Neural cell (in vitro differentiated cells): ENCODE results near the gene LONRF2. TPM values are rescaled to one million over a fixed set of nuclear protein-coding genes. Genes with fewer than 3 reads are reported as not detected.

Experiments
- H2AFZ ChIP-seq: fragments of 200-600, 300-800 bp; sonication (generic), shearing (Covaris generic); 2 replicates; pipeline ENCODE4 v1.6.0; 2014; ENCODE audit warnings: low read depth, mild to moderate bottlenecking, antibody characterized with exemption, low read length, moderate library complexity
- H3F3A ChIP-seq: fragments of 200-600 bp; shearing (Covaris generic); 2 replicates; pipeline ENCODE4 v1.6.1; 2016; ENCODE audit warnings: mild to moderate bottlenecking, moderate library complexity, mixed read lengths, antibody characterized with exemption, low read length; ENCODE audit not compliant: insufficient read depth, poor library complexity, severe bottlenecking
- H3K27ac ChIP-seq: fragments of 200-600, 300-800 bp; sonication (generic), shearing (Covaris generic); 2 replicates; pipeline ENCODE4 v1.5.1; 2014; ENCODE audit warnings: mild to moderate bottlenecking, low read length, moderate library complexity
- H3K27me3 ChIP-seq: fragments of 300-800, 200-600 bp; sonication (generic), shearing (Covaris generic); 2 replicates; pipeline ENCODE4 v1.6.0; 2014; ENCODE audit warnings: mild to moderate bottlenecking, low read depth, low read length, moderate library complexity; ENCODE audit not compliant: insufficient read depth
- H3K36me3 ChIP-seq: fragments of 300-800, 200-600 bp; sonication (generic), shearing (Covaris generic); 2 replicates; pipeline ENCODE4 v1.5.1; 2014; ENCODE audit warnings: mild to moderate bottlenecking, antibody characterized with exemption, low read length, moderate library complexity; ENCODE audit not compliant: insufficient read depth
- H3K4me2 ChIP-seq: fragments of 300-800, 200-600 bp; sonication (generic), shearing (Covaris generic); 2 replicates; pipeline ENCODE4 v1.6.0; 2014; ENCODE audit warnings: mild to moderate bottlenecking, low read length
- H3K4me3 ChIP-seq: fragments of 300-800, 200-600 bp; sonication (generic), shearing (Covaris generic); 2 replicates; pipeline ENCODE4 v1.5.1; 2014; ENCODE audit warnings: mild to moderate bottlenecking, low read length, moderate library complexity
- H3K79me2 ChIP-seq: fragments of 200-600 bp; shearing (Covaris generic); replicated peaks from 2 replicates; pipeline ENCODE4 v1.6.0; 2014; ENCODE audit warnings: mild to moderate bottlenecking, low read length, moderate library complexity; ENCODE audit not compliant: insufficient read depth
- H3K9ac ChIP-seq: fragments of 300-800, 200-600 bp; sonication (generic), shearing (Covaris generic); 2 replicates; pipeline ENCODE4 v1.6.1; 2016; ENCODE audit warnings: mild to moderate bottlenecking, low read length, mixed read lengths
- H3K9me2 ChIP-seq: fragments of 200-600 bp; shearing (Covaris generic); 2 replicates; pipeline ENCODE4 v1.6.1; 2016; ENCODE audit warnings: mild to moderate bottlenecking, low read length, mixed read lengths; ENCODE audit not compliant: insufficient read depth
- H3K9me3 ChIP-seq: fragments of 200-600, 300-800 bp; sonication (generic), shearing (Covaris generic); 2 replicates; pipeline ENCODE4 v1.6.1; 2016; ENCODE audit warnings: mild to moderate bottlenecking, mixed run types, low read length, moderate library complexity, mixed read lengths
- H4K20me1 ChIP-seq: fragments of 200-600 bp; shearing (Covaris generic); 2 replicates; pipeline ENCODE4 v1.6.1; 2016; ENCODE audit warnings: mild to moderate bottlenecking, mixed run types; ENCODE audit not compliant: insufficient read depth
- CTCF ChIP-seq: fragments of 450-650 bp; IDR thresholded peaks from 2 replicates; pipeline ENCODE4 v1.5.1; 2014; ENCODE audit warnings: antibody characterized with exemption, mild to moderate bottlenecking, moderate library complexity; ENCODE audit not compliant: poor library complexity, severe bottlenecking
- EP300 ChIP-seq: fragments of 450-650 bp; conservative IDR thresholded peaks from 2 replicates; pipeline ENCODE4 v1.6.1; 2014; ENCODE audit warnings: antibody characterized with exemption, mild to moderate bottlenecking, moderate library complexity; ENCODE audit not compliant: poor library complexity, severe bottlenecking
- EZH2 ChIP-seq: fragments of 200-600, 300-800 bp; shearing (Covaris generic), sonication (generic); IDR thresholded peaks from 2 replicates; pipeline ENCODE4 v1.6.1; 2014; ENCODE audit warnings: antibody characterized with exemption, low read length, borderline replicate concordance, mild to moderate bottlenecking; ENCODE audit not compliant: insufficient read depth, poor library complexity, severe bottlenecking
- MXI1 ChIP-seq: fragments of 450-650 bp; conservative IDR thresholded peaks from 2 replicates; pipeline ENCODE4 v1.6.1; 2014; ENCODE audit warnings: antibody characterized with exemption, mild to moderate bottlenecking; ENCODE audit not compliant: poor library complexity, severe bottlenecking
- POLR2AphosphoS5 ChIP-seq: IDR thresholded peaks from 2 replicates; pipeline ENCODE4 v1.6.1; 2012
- RAD21 ChIP-seq: fragments of 450-650 bp; conservative IDR thresholded peaks from 2 replicates; pipeline ENCODE4 v1.6.1; 2014; ENCODE audit warnings: antibody characterized with exemption, mild to moderate bottlenecking, moderate library complexity
- REST ChIP-seq: IDR thresholded peaks from 2 replicates; pipeline ENCODE4 v1.6.1; 2012; ENCODE audit warnings: borderline replicate concordance
- SMC3 ChIP-seq: fragments of 450-650 bp; conservative IDR thresholded peaks from 2 replicates; pipeline ENCODE4 v1.6.1; 2014; ENCODE audit warnings: antibody characterized with exemption, mild to moderate bottlenecking, moderate library complexity; ENCODE audit not compliant: poor library complexity
- TAF1 ChIP-seq: IDR thresholded peaks from 2 replicates; pipeline ENCODE4 v1.6.1; 2012; ENCODE audit warnings: low read depth
- polyA plus RNA-seq: library from polyadenylated mRNA; depleted of rRNA; stranded (reverse); fragments of >200 nt; gene quantifications from 2 replicates; pipeline ENCODE4 v1.2.3, GENCODE V29; 2014

LONRF2 gene
- polyA plus RNA-seq, 1 donor from 2014 or later = 20.7 TPM

- H3K9me3 ChIP-seq = no peaks in the 10 kb centered on the region
- H3K79me2 ChIP-seq = no peaks in the 10 kb centered on the region
- H3K4me2 ChIP-seq = no peak overlapping the region
- no peaks in the 10 kb centered on the region for H3K36me3 ChIP-seq
- TF ChIP-seq CTCF (no peak), EP300 (no peak), RAD21 (no peak), REST (no peak), EZH2 (no peak)
- no peaks in the 10 kb centered on the region for H3K27me3 ChIP-seq
- H3F3A ChIP-seq = no peaks in the 10 kb centered on the region
- no peak overlapping the region for H3K4me3 ChIP-seq
- H3K9me2 ChIP-seq = no peaks in the 10 kb centered on the region
- H3K27ac ChIP-seq = no peak overlapping the region
- no peak overlapping the region for H2AFZ ChIP-seq
- H4K20me1 ChIP-seq = no peaks in the 10 kb centered on the region
- H3K9ac ChIP-seq = no peak overlapping the region
Observed at GRCh38 chr2:100254646-100255210, 67.6 kb downstream of the LONRF2 start.

- Histone ChIP-seq H3F3A (no peaks in the 10 kb centered on the region), H2AFZ (no peak overlapping the region), H3K9ac (no peak overlapping the region), H3K27ac (no peak overlapping the region), H3K27me3 (no peaks in the 10 kb centered on the region), H4K20me1 (no peaks in the 10 kb centered on the region), H3K4me3 (no peak overlapping the region), H3K79me2 (no peaks in the 10 kb centered on the region), H3K9me2 (no peaks in the 10 kb centered on the region), H3K9me3 (no peaks in the 10 kb centered on the region), H3K4me2 (no peak overlapping the region), H3K36me3 (no peaks in the 10 kb centered on the region)
- no peak for TF ChIP-seq REST
- TF ChIP-seq TAF1 = no peak
- no peak for TF ChIP-seq POLR2AphosphoS5
- TF ChIP-seq SMC3 = no peak
- no peak for TF ChIP-seq CTCF
- no peak for TF ChIP-seq MXI1
- TF ChIP-seq RAD21 = no peak
- no peak for TF ChIP-seq EP300
- TF ChIP-seq EZH2 = no peak
Observed at GRCh38 chr2:100253786-100254185, 68.5 kb downstream of the LONRF2 start.
